CD4-positive, alpha-beta T cell treated with Interleukin-12 subunit alpha and Interleukin-12 subunit beta, for 1 hour (primary cell): ENCODE measurements around the gene KLF9.
A peak's percentile ranks its signal among the peaks of the same experiment; 100 is the strongest.

Experiments
- DNase-seq: peaks from one replicate; pipeline ENCODE4 v3.0.0-alpha.2; 2020

Gene KLF9

GRCh38 chr9:70421272-70422180, 7.1 kb upstream of the KLF9 start:
- peak; percentile 58 for DNase-seq

GRCh38 chr9:70420441-70421271, 6.2 kb upstream of the KLF9 start:
- peak; percentile 46 for DNase-seq

- DNase-seq: peak; percentile 90
Observed at GRCh38 chr9:70419556-70420440, 5.3 kb upstream of the KLF9 start.

GRCh38 chr9:70418822-70419555, 4.5 kb upstream of the KLF9 start:
- peak; percentile 84 for DNase-seq

GRCh38 chr9:70415476-70415875, 1.0 kb upstream of the KLF9 start:
- DNase-seq: no peak

- no peak for DNase-seq
Observed at GRCh38 chr9:70415041-70415440, 584 bp upstream of the KLF9 start.

- no peak for DNase-seq
Observed at GRCh38 chr9:70413464-70413798, 1.0 kb downstream of the KLF9 start.

- DNase-seq: peak; percentile 36
Observed at GRCh38 chr9:70412832-70413463, 1.5 kb downstream of the KLF9 start.

- DNase-seq: peak; percentile 75
Observed at GRCh38 chr9:70411930-70412831, 2.3 kb downstream of the KLF9 start.

- DNase-seq: peak; percentile 45
Observed at GRCh38 chr9:70411121-70411929, 3.1 kb downstream of the KLF9 start.

GRCh38 chr9:70410368-70410767, 4.1 kb downstream of the KLF9 start:
- no peak for DNase-seq

GRCh38 chr9:70409800-70410199, 4.7 kb downstream of the KLF9 start:
- no peak for DNase-seq

- no peak for DNase-seq
Observed at GRCh38 chr9:70409280-70409679, 5.2 kb downstream of the KLF9 start.

GRCh38 chr9:70408393-70409040, 5.9 kb downstream of the KLF9 start:
- DNase-seq: no peak

GRCh38 chr9:70407081-70407503, 7.4 kb downstream of the KLF9 start:
- DNase-seq: no peak

GRCh38 chr9:70406434-70406862, 8.0 kb downstream of the KLF9 start:
- peak; percentile 32 for DNase-seq

- DNase-seq: no peak
Observed at GRCh38 chr9:70405808-70406433, 8.5 kb downstream of the KLF9 start.

- no peak for DNase-seq
Observed at GRCh38 chr9:70404261-70404660, 10.2 kb downstream of the KLF9 start.

GRCh38 chr9:70403618-70404025, 10.8 kb downstream of the KLF9 start:
- DNase-seq: no peak
